ENCODE results near the gene FLNA.

FLNA gene

DNA sequence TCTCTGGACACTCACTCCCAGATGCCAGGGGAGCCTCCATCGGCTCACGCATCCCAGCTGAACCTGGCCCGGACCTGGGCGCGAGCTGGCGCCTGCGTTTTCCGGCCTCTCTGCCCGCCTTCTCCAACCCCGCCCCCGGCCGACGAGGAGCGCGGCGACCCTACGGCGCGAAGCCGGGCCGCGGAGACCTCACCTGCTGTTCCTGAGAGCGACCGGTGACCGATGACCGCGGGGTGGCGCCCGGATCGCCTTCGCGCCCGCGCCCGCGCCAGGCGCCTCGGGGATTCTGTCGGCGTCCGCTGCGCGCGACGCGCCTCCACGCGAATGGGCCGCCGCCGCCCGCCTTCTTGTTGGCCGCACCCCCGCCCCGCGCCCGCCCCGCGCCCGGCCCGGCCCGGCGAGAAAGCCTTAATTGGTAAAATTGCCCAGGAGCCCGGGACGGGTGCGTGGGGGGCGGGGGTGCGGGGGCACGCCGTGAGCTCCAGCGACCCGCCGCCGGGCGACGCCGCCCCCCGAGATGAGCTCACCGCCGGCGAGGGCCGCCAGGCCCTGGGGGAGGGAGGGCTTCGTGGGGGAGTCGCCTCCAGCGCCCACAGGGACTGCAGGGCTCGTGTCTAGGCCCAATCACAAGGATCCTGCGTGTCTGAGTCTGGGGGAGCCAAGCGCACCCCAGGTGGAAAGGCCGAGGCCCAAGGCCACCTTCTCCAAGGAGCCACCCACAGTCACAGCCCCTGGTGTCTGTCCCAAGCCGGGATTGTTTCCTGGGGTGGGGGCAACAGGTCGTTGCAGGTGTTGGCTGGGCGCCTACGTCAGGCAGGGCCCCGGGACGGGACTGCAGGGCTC is at the start of gene FLNA:
Gene FLNA (minus strand): TSS at position 322 of the 843 bp plus-strand sequence. CDS start 3,389 bp downstream, outside the sequence.
- Mint-ChIP-seq H3K4me3 (peak within 1 kb of the TSS; percentile 70 to 83), H3K27me3 (no peaks in the 10 kb centered on the region), H3K9me3 (no peaks in the 10 kb centered on the region), H3K27ac (peak within 1 kb of the TSS; percentile 42), H3K4me1 (peaks cover 15 to 23% of the 10 kb centered on the region in 2 donors), H3K36me3 (peaks cover 6% of the 10 kb centered on the region in 2 donors)
- ATAC-seq (replicated peaks) (no peak), DNase-seq (no peak)

GRCh38 chrX:154420402-154420756 is 45.9 kb upstream of the FLNA start:
- DNase-seq: no peak
- Mint-ChIP-seq H3K9me3 (no peaks in the 10 kb centered on the region), H3K36me3 (peaks cover 11 to 20% of the 10 kb centered on the region in 2 donors), H3K27ac (no peak overlapping the region), H3K27me3 (no peaks in the 10 kb centered on the region), H3K4me1 (peaks cover 10 to 11% of the 10 kb centered on the region in 2 donors), H3K4me3 (no peak overlapping the region)
- no peak for ATAC-seq (replicated peaks)

- DNase-seq: no peak
- H3K4me1 Mint-ChIP-seq: peaks cover 10 to 11% of the 10 kb centered on the region in 2 donors
- no peaks in the 10 kb centered on the region for H3K27me3 Mint-ChIP-seq
- H3K36me3 Mint-ChIP-seq: peaks cover 11 to 22% of the 10 kb centered on the region in 2 donors
- ATAC-seq (replicated peaks): peak in 1 of 2 donors; percentile 13
- no peak overlapping the region for H3K27ac Mint-ChIP-seq
- H3K4me3 Mint-ChIP-seq: no peak overlapping the region
- H3K9me3 Mint-ChIP-seq: no peaks in the 10 kb centered on the region
Observed at GRCh38 chrX:154419688-154420401, 45.4 kb upstream of the FLNA start.

DNA sequence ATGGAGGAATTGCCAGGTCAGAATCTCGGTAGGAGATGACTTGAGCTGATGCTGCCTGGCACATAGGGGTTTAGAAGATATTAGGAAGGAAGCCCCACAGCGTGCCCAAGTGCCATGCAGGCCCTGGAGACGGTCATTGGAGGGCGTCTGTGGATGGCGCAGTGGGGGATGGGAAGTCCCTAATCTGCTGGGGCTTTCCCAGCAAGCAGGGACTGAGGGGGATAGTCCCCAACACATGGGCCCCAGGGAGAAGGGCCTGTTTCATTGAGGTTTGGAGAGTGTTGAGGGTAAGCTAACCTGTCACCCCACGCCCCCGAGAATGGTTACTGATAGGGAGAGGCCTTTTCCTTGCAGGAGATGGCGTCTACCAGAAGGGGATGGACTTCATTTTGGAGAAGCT is 44.8 kb upstream of the FLNA start:
- Mint-ChIP-seq H3K36me3 (peaks cover 11 to 22% of the 10 kb centered on the region in 2 donors), H3K27me3 (no peaks in the 10 kb centered on the region), H3K27ac (no peak overlapping the region), H3K9me3 (no peaks in the 10 kb centered on the region), H3K4me1 (peaks cover 10 to 11% of the 10 kb centered on the region in 2 donors), H3K4me3 (no peak overlapping the region)
- ATAC-seq (replicated peaks): peak; percentile 34 to 77
- no peak for DNase-seq

GRCh38 chrX:154417157-154417556 is 42.7 kb upstream of the FLNA start:
- DNase-seq (no peak), ATAC-seq (replicated peaks) (no peak)
- Mint-ChIP-seq H3K36me3 (peaks cover 22 to 23% of the 10 kb centered on the region in 2 donors), H3K27ac (no peak overlapping the region), H3K9me3 (no peaks in the 10 kb centered on the region), H3K27me3 (no peaks in the 10 kb centered on the region), H3K4me3 (peak overlapping the region in 1 of 2 donors; percentile 16), H3K4me1 (peaks cover 18 to 19% of the 10 kb centered on the region in 2 donors)

GRCh38 chrX:154413142-154413541 is 38.7 kb upstream of the FLNA start:
- no peak overlapping the region for H3K27ac Mint-ChIP-seq
- peaks cover 21 to 27% of the 10 kb centered on the region in 2 donors for H3K4me1 Mint-ChIP-seq
- H3K27me3 Mint-ChIP-seq: no peaks in the 10 kb centered on the region
- DNase-seq (no peak), ATAC-seq (replicated peaks) (no peak)
- H3K9me3 Mint-ChIP-seq: no peaks in the 10 kb centered on the region
- H3K4me3 Mint-ChIP-seq: no peak overlapping the region
- peaks cover 15 to 26% of the 10 kb centered on the region in 2 donors for H3K36me3 Mint-ChIP-seq

DNA sequence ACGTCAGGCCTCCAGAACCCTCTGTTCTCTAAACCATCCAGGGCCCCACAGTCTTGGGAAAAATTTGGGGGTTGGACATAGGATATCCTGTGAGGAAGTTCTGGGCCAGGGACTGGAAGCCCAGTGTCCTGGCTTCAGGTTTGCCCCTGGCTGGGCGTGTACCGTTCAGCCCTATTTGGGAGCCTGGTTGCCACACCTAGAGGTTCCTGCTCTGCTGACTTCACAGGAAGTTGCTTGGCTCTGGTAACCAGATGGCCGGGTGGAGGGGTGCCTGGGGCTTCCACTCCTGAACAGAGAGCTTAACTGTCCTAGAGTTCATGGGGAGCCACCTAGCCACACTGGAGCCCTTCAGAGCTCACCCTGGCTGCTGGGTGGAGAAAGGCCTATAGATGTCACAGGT is 38.0 kb upstream of the FLNA start:
- Mint-ChIP-seq H3K9me3 (no peaks in the 10 kb centered on the region), H3K4me3 (peak overlapping the region; percentile 81 to 93), H3K4me1 (peaks cover 21 to 28% of the 10 kb centered on the region in 2 donors), H3K27ac (peak overlapping the region; percentile 20), H3K36me3 (peaks cover 15 to 26% of the 10 kb centered on the region in 2 donors), H3K27me3 (no peaks in the 10 kb centered on the region)
- peak; percentile 32 to 37 for ATAC-seq (replicated peaks)
- no peak for DNase-seq

DNA sequence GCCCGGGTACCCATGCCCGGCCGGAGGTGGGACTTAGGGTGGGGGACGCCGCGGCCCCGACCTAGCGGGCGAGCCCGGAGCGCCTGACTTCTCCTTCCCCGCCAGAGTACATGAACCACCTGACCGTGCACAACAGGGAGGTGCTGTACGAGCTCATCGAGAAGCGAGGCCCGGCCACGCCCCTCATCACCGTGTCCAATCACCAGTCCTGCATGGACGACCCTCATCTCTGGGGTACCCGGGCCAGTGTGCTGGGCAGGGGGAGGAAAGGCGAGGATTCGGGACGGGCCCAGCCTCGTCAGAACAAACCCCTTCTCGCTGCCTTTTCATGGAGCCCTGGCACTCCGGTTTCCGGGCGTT is 37.5 kb upstream of the FLNA start:
- H3K9me3 Mint-ChIP-seq: no peaks in the 10 kb centered on the region
- H3K4me1 Mint-ChIP-seq: peaks cover 21 to 28% of the 10 kb centered on the region in 2 donors
- DNase-seq (peak; percentile 49), ATAC-seq (replicated peaks) (peak; percentile 74 to 80)
- peak overlapping the region; percentile 81 to 93 for H3K4me3 Mint-ChIP-seq
- H3K27me3 Mint-ChIP-seq: no peaks in the 10 kb centered on the region
- H3K36me3 Mint-ChIP-seq: peaks cover 11 to 26% of the 10 kb centered on the region in 2 donors
- peak overlapping the region; percentile 89 for H3K27ac Mint-ChIP-seq

GRCh38 chrX:154409222-154409871 is 34.9 kb upstream of the FLNA start, which contains the start of gene DNASE1L1:
Gene DNASE1L1, minus strand, starts transcription at chrX:154409254. Its CDS starts 3,686 bp downstream, at chrX:154405568.
- peaks cover 22 to 40% of the 10 kb centered on the region in 2 donors for H3K4me1 Mint-ChIP-seq
- peak within 1 kb of the TSS; percentile 53 for H3K27ac Mint-ChIP-seq
- ATAC-seq (replicated peaks): peak; percentile 56 to 64

GRCh38 chrX:154408659-154409221 is 34.3 kb upstream of the FLNA start:
- peak overlapping the region; percentile 53 for H3K27ac Mint-ChIP-seq
- peaks cover 3 to 23% of the 10 kb centered on the region in 2 donors for H3K36me3 Mint-ChIP-seq
- H3K27me3 Mint-ChIP-seq: no peaks in the 10 kb centered on the region
- peaks cover 23 to 42% of the 10 kb centered on the region in 2 donors for H3K4me1 Mint-ChIP-seq
- DNase-seq (no peak), ATAC-seq (replicated peaks) (peak; percentile 2 to 4)
- H3K9me3 Mint-ChIP-seq: no peaks in the 10 kb centered on the region
- H3K4me3 Mint-ChIP-seq: peak overlapping the region; percentile 67 to 83

More at GRCh38 chrX:154409222-154409871, 34.9 kb upstream of the FLNA start, which contains the start of gene DNASE1L1:
- DNase-seq: peak; percentile 46
- Mint-ChIP-seq H3K4me3 (peak within 1 kb of the TSS; percentile 67 to 83), H3K9me3 (no peaks in the 10 kb centered on the region), H3K27me3 (no peaks in the 10 kb centered on the region), H3K36me3 (peaks cover 3 to 24% of the 10 kb centered on the region in 2 donors)

GRCh38 chrX:154404625-154405192 is 30.3 kb upstream of the FLNA start:
- Mint-ChIP-seq H3K27me3 (no peaks in the 10 kb centered on the region), H3K4me3 (no peak overlapping the region), H3K4me1 (peaks cover 24 to 31% of the 10 kb centered on the region in 2 donors), H3K27ac (no peak overlapping the region), H3K36me3 (peaks cover 19 to 30% of the 10 kb centered on the region in 2 donors), H3K9me3 (no peaks in the 10 kb centered on the region)
- ATAC-seq (replicated peaks): no peak
- no peak for DNase-seq

- no peak overlapping the region for H3K27ac Mint-ChIP-seq
- ATAC-seq (replicated peaks): no peak
- peaks cover 27 to 35% of the 10 kb centered on the region in 2 donors for H3K36me3 Mint-ChIP-seq
- H3K9me3 Mint-ChIP-seq: no peaks in the 10 kb centered on the region
- peaks cover 23 to 24% of the 10 kb centered on the region in 2 donors for H3K4me1 Mint-ChIP-seq
- no peaks in the 10 kb centered on the region for H3K27me3 Mint-ChIP-seq
- no peak for DNase-seq
- H3K4me3 Mint-ChIP-seq: no peak overlapping the region
Observed at GRCh38 chrX:154403858-154404257, 29.4 kb upstream of the FLNA start.

- no peaks in the 10 kb centered on the region for H3K27me3 Mint-ChIP-seq
- peaks cover 20 to 21% of the 10 kb centered on the region in 2 donors for H3K4me1 Mint-ChIP-seq
- DNase-seq (no peak), ATAC-seq (replicated peaks) (no peak)
- peak overlapping the region; percentile 60 for H3K27ac Mint-ChIP-seq
- no peak overlapping the region for H3K4me3 Mint-ChIP-seq
- peaks cover 31 to 36% of the 10 kb centered on the region in 2 donors for H3K36me3 Mint-ChIP-seq
- H3K9me3 Mint-ChIP-seq: no peaks in the 10 kb centered on the region
Observed at GRCh38 chrX:154403192-154403591, 28.8 kb upstream of the FLNA start.

Measured in stimulated activated naive B cell treated with anti-CD40 and anti-IgM and Interleukin-4, amounts not matched to agents 10 μg/mL and 1 μg/mL and 100 μg/mL, for 72 hours (primary cell).